Measurements from ENCODE around the gene CEACAM19. TPM values are rescaled to one million over a fixed set of nuclear protein-coding genes. Genes with fewer than 3 reads are reported as not detected.

The CEACAM19 gene
- total and polyA plus RNA-seq, 2 of the 13 experiments (the other 11 are each of a cell fraction or from before 2014, with no cell fraction given): 1.3 to 4.0 TPM

DNA sequence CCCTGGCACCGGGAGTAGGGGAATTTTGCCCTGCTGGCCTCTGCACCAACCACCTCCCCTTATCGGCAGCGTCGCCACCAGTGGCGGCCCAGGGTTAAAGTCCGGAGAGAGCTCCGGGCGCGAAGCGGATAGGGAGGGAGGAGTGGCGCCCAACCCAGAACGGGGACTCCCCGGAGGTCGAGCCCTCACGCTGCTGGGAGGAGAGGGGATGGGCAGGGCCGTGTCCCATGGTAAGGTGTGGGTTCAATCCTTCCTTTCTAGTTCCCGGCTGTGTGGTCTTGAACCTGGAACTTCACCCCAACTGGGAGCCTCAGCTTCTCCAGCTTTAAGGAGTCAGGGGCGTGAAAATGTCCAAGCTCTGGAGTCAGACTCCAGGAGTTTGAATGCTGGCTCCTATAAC, 54.0 kb downstream of the CEACAM19 start (continued):
- TF ChIP-seq ZBTB7A (CRISPR knock-in tag; IDR thresholded peaks at IDR 0.05) (peak; percentile 58; the same call in 1 of the 2 replicates), ZFX (CRISPR knock-in tag; IDR thresholded peaks at IDR 0.05; ENCODE audit: low read depth) (peak; percentile 41; the same call in 1 of the 2 replicates), THAP9 (CRISPR knock-in tag; IDR thresholded peaks at IDR 0.05; ENCODE audit: borderline replicate concordance) (no peak), ARID5B (CRISPR knock-in tag; IDR thresholded peaks at IDR 0.05) (peak; percentile 76), SAP130 (CRISPR knock-in tag; IDR thresholded peaks at IDR 0.05; ENCODE audit: low read depth) (peak; percentile 67), ZNF225 (CRISPR knock-in tag; IDR thresholded peaks at IDR 0.05) (no peak), MAFF (IDR thresholded peaks at IDR 0.05; ENCODE audit: low read depth, low read length) (no peak), SPEN (CRISPR knock-in tag; IDR thresholded peaks at IDR 0.05; ENCODE audit: low read depth) (peak; percentile 74; the same call in 1 of the 2 replicates), ERF (CRISPR knock-in tag; IDR thresholded peaks at IDR 0.05) (no peak), ZNF644 (CRISPR knock-in tag; IDR thresholded peaks at IDR 0.05; ENCODE audit: low read depth) (peak; percentile 42; the same call in 1 of the 2 replicates), ZNF790 (CRISPR knock-in tag; IDR thresholded peaks at IDR 0.05; ENCODE audit: borderline replicate concordance) (no peak), ZNF598 (CRISPR knock-in tag; IDR thresholded peaks at IDR 0.05; ENCODE audit: borderline replicate concordance) (no peak), ZMAT3 (CRISPR knock-in tag; conservative IDR thresholded peaks at IDR 0.05) (no peak), HOXA5 (CRISPR knock-in tag; IDR thresholded peaks at IDR 0.05) (peak; percentile 42; the same call in 1 of the 2 replicates), AKAP8 (CRISPR knock-in tag; IDR thresholded peaks at IDR 0.05) (no peak), ZBTB38 (CRISPR knock-in tag; IDR thresholded peaks at IDR 0.05) (peak; percentile 63; the same call in 1 of the 2 replicates)
- TF ChIP-seq, protein P1, sequence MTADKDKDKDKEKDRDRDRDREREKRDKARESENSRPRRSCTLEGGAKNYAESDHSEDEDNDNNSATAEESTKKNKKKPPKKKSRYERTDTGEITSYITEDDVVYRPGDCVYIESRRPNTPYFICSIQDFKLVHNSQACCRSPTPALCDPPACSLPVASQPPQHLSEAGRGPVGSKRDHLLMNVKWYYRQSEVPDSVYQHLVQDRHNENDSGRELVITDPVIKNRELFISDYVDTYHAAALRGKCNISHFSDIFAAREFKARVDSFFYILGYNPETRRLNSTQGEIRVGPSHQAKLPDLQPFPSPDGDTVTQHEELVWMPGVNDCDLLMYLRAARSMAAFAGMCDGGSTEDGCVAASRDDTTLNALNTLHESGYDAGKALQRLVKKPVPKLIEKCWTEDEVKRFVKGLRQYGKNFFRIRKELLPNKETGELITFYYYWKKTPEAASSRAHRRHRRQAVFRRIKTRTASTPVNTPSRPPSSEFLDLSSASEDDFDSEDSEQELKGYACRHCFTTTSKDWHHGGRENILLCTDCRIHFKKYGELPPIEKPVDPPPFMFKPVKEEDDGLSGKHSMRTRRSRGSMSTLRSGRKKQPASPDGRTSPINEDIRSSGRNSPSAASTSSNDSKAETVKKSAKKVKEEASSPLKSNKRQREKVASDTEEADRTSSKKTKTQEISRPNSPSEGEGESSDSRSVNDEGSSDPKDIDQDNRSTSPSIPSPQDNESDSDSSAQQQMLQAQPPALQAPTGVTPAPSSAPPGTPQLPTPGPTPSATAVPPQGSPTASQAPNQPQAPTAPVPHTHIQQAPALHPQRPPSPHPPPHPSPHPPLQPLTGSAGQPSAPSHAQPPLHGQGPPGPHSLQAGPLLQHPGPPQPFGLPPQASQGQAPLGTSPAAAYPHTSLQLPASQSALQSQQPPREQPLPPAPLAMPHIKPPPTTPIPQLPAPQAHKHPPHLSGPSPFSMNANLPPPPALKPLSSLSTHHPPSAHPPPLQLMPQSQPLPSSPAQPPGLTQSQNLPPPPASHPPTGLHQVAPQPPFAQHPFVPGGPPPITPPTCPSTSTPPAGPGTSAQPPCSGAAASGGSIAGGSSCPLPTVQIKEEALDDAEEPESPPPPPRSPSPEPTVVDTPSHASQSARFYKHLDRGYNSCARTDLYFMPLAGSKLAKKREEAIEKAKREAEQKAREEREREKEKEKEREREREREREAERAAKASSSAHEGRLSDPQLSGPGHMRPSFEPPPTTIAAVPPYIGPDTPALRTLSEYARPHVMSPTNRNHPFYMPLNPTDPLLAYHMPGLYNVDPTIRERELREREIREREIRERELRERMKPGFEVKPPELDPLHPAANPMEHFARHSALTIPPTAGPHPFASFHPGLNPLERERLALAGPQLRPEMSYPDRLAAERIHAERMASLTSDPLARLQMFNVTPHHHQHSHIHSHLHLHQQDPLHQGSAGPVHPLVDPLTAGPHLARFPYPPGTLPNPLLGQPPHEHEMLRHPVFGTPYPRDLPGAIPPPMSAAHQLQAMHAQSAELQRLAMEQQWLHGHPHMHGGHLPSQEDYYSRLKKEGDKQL (CRISPR knock-in tag; IDR thresholded peaks at IDR 0.05; ENCODE audit: low read depth): 0 out of 2 replicates have a peak, but pooled peaks have one; percentile 15
- TF ChIP-seq, protein P2, sequence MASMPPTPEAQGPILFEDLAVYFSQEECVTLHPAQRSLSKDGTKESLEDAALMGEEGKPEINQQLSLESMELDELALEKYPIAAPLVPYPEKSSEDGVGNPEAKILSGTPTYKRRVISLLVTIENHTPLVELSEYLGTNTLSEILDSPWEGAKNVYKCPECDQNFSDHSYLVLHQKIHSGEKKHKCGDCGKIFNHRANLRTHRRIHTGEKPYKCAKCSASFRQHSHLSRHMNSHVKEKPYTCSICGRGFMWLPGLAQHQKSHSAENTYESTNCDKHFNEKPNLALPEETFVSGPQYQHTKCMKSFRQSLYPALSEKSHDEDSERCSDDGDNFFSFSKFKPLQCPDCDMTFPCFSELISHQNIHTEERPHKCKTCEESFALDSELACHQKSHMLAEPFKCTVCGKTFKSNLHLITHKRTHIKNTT (CRISPR knock-in tag; IDR thresholded peaks at IDR 0.05): no peak
